ENCODE measurements around the gene ATP6V1C2.

GRCh38 chr2:10733980-10734379 lies 12.6 kb downstream of the ATP6V1C2 start:
- TF ChIP-seq CTCF (conservative IDR thresholded peaks at IDR 0.05) (no peak), EZH2 (IDR thresholded peaks at IDR 0.05; ENCODE audit: low read depth) (no peak)

All from PC-9 (cell line).